ENCODE measurements around the gene FER. TPM values are rescaled to one million over a fixed set of nuclear protein-coding genes. Genes with fewer than 3 reads are reported as not detected.
"Not testable (repeated sequence)": the region's sequence is repeated elsewhere in the genome, so short reads cannot be mapped to it uniquely, and the experiment has no call there.

Gene FER
- total RNA-seq, 1 donor from 2014 or later, result 19.2 TPM

DNA sequence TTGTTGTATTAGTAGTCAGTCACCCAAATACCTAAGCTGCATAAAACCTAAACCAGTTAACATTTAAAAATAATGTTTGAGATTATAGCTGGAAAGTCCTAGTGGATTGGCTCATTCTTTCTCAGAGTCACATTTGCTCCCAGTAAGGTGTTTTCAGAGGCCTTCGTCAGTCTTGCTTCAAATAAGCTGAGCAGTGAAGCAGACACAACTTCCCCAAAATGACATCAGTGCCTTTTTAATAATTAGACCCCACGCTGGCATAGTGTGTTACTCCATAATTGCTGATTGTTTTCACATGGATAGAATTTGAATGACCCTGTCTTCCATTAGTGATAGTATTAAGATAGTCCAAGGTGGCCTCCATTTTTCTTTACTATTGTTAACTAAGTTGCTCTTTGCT lies 416.3 kb downstream of the FER start:
- no peaks in the 10 kb centered on the region for H3K9me3 ChIP-seq
- intact Hi-C loops (cut with DNase I), result loop anchor here (10.0 kb wide), 1 partner anchor 1609 kb away; no protein-coding TSS in a partner anchor
- H3K4me1 ChIP-seq, result no peaks in the 10 kb centered on the region
- no peak overlapping the region for H3K27ac ChIP-seq
- no peaks in the 10 kb centered on the region for H3K36me3 ChIP-seq
- DNase-seq (ENCODE audit: extremely low spot score in 2 of 2), result no peak
- no peak overlapping the region for H3K4me3 ChIP-seq
- TF ChIP-seq, protein P1, sequence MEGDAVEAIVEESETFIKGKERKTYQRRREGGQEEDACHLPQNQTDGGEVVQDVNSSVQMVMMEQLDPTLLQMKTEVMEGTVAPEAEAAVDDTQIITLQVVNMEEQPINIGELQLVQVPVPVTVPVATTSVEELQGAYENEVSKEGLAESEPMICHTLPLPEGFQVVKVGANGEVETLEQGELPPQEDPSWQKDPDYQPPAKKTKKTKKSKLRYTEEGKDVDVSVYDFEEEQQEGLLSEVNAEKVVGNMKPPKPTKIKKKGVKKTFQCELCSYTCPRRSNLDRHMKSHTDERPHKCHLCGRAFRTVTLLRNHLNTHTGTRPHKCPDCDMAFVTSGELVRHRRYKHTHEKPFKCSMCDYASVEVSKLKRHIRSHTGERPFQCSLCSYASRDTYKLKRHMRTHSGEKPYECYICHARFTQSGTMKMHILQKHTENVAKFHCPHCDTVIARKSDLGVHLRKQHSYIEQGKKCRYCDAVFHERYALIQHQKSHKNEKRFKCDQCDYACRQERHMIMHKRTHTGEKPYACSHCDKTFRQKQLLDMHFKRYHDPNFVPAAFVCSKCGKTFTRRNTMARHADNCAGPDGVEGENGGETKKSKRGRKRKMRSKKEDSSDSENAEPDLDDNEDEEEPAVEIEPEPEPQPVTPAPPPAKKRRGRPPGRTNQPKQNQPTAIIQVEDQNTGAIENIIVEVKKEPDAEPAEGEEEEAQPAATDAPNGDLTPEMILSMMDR (IDR thresholded peaks at IDR 0.05), result no peak
- no peaks in the 10 kb centered on the region for H3K27me3 ChIP-seq

DNA sequence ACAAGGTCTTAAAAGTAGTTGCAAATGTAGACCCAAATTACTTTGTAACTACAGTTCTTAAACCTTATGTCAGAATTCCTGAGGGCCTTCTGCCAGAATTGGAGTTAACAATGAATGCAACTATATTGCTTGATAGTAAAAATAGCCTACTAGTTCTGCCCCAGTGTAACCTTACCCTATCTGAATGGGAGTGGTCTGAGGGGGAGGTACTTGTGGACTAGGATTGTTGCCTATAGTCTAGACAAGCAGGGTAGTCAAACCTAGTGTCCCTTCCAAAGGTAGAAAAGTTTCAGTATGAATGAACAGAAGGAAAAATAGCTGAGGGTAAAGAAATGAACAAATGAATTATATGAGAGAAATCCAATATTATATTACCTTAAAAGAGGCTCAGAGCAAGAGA lies 419.9 kb downstream of the FER start:
- Histone ChIP-seq H3K27me3 (no peaks in the 10 kb centered on the region), H3K4me1 (no peaks in the 10 kb centered on the region), H3K4me3 (no peak overlapping the region), H3K36me3 (no peaks in the 10 kb centered on the region), H3K27ac (no peak overlapping the region), H3K9me3 (no peaks in the 10 kb centered on the region)
- DNase-seq (ENCODE audit: extremely low spot score in 2 of 2), result no peak
- TF ChIP-seq, protein P1 (IDR thresholded peaks at IDR 0.05), result no peak
- TF ChIP-seq POLR2AphosphoS5 (IDR thresholded peaks at IDR 0.05; ENCODE audit: insufficient read depth in 1 of 2, low read depth in 1 of 2) (no peak), POLR2A (IDR thresholded peaks at IDR 0.05) (no peak)
- intact Hi-C loops (cut with DNase I), result loop anchor here (10.0 kb wide), 1 partner anchor 1613 kb away; no protein-coding TSS in a partner anchor

GRCh38 chr5:109168151-109168550 lies 420.5 kb downstream of the FER start:
- no peaks in the 10 kb centered on the region for H3K9me3 ChIP-seq
- DNase-seq (ENCODE audit: extremely low spot score in 2 of 2), result no peak
- no peaks in the 10 kb centered on the region for H3K36me3 ChIP-seq
- intact Hi-C loops (cut with DNase I), result loop anchor here (10.0 kb wide), 1 partner anchor 1613 kb away; no protein-coding TSS in a partner anchor
- H3K27me3 ChIP-seq, result no peaks in the 10 kb centered on the region
- TF ChIP-seq POLR2AphosphoS5 (IDR thresholded peaks at IDR 0.05; ENCODE audit: insufficient read depth in 1 of 2, low read depth in 1 of 2) (no peak), POLR2A (IDR thresholded peaks at IDR 0.05) (no peak)
- TF ChIP-seq, protein P1 (IDR thresholded peaks at IDR 0.05), result no peak
- H3K4me3 ChIP-seq, result no peak overlapping the region
- no peaks in the 10 kb centered on the region for H3K4me1 ChIP-seq
- H3K27ac ChIP-seq, result no peak overlapping the region

GRCh38 chr5:109170629-109171350 lies 423.1 kb downstream of the FER start:
- Histone ChIP-seq H3K4me3 (no peak overlapping the region), H3K36me3 (no peaks in the 10 kb centered on the region), H3K9me3 (no peaks in the 10 kb centered on the region), H3K4me1 (no peaks in the 10 kb centered on the region), H3K27ac (no peak overlapping the region), H3K27me3 (no peaks in the 10 kb centered on the region)
- intact Hi-C loops (cut with DNase I), result no loop called here
- TF ChIP-seq, protein P1 (IDR thresholded peaks at IDR 0.05), result no peak
- TF ChIP-seq POLR2AphosphoS5 (IDR thresholded peaks at IDR 0.05; ENCODE audit: insufficient read depth in 1 of 2, low read depth in 1 of 2), result no peak
- no peak for TF ChIP-seq POLR2A (IDR thresholded peaks at IDR 0.05)
- DNase-seq (ENCODE audit: extremely low spot score in 2 of 2), result no peak

DNA sequence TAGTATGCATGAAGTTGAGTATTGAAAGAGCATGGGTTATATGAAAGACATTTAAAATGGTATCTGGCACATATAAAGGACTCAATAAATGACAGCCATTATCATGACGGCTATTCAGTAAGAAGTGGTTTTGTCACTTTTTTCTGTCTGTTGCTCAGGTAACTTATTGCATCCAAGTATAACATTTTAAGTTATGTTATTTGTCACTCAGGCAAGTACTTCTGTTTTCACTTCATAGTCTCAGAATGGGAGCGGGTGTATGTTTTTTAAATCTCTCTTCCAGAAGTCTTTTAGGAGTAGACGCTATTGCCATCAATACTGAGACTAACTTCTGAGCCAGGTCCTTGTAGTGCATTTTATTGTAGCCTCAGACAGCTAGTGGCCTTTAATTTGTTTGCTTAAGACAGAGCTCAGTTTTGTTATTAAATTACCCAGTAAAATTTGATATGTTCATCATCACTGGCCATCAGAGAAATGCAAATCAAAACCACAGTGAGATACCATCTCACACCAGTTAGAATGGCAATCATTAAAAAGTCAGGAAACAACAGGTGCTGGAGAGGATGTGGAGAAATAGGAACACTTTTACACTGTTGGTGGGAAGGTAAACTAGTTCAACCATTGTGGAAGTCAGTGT lies 423.9 kb downstream of the FER start:
- H3K9me3 ChIP-seq; DNase-seq (ENCODE audit: extremely low spot score in 2 of 2); H3K36me3 ChIP-seq; H3K4me3 ChIP-seq; H3K27me3 ChIP-seq; H3K4me1 ChIP-seq; intact Hi-C loops (cut with DNase I); H3K27ac ChIP-seq: not testable (repeated sequence)
